ENCODE results near the gene NAA16. TPM values are rescaled to one million over a fixed set of nuclear protein-coding genes. Genes with fewer than 3 reads are reported as not detected.

The NAA16 gene
- total RNA-seq, 1 experiment from 2014 or later = 9.8 TPM

DNA sequence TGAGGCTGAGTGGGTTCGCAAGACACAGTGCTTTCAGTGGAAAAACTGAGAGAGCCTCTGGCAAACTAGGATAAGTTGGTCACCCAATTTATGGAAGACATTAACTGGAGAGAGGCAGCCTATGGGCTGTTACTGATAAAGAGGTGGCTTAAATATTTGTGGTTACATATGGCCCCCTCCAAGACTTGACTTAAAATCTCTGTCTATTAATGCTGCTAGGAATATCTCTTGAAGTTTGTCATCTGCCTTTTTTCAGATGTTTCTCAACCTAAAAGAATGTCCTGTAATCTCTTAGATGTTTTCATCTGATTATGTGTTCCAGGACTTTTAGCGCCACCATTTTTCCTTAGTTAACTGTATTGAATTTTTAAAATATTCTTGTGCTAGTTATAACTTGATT, 54.6 kb downstream of the NAA16 start:
- intact Hi-C loops (cut with micrococcal nuclease) = no loop called here
- Histone ChIP-seq H2AFZ (ENCODE audit: low read length) (no peak overlapping the region), H3F3A (ENCODE audit: low read length, unreplicated experiment) (no peaks in the 10 kb centered on the region), H4K20me1 (ENCODE audit: low read length) (no peaks in the 10 kb centered on the region), H3K4me3 (ENCODE audit: low read length) (no peak overlapping the region), H3K9ac (ENCODE audit: low read length) (no peak overlapping the region), H3K36me3 (ENCODE audit: low read depth, low read length) (peaks cover 35% of the 10 kb centered on the region), H3K79me2 (ENCODE audit: low read length) (no peaks in the 10 kb centered on the region), H3K27me3 (ENCODE audit: low read length) (no peaks in the 10 kb centered on the region), H3K4me2 (ENCODE audit: low read length) (no peak overlapping the region), H3K4me1 (ENCODE audit: insufficient read depth, low read length) (no peaks in the 10 kb centered on the region), H3K9me2 (replicated peaks; ENCODE audit: low read length) (no peaks in the 10 kb centered on the region), H3K27ac (ENCODE audit: low read length) (no peak overlapping the region), H3K9me3 (ENCODE audit: low read length) (no peaks in the 10 kb centered on the region)
- ATAC-seq = no peak
- BruUV-seq (replicated peaks) = no TSS peak
- CTCF ChIA-PET = no interaction called here
- TF ChIP-seq EZH2 (IDR thresholded peaks at IDR 0.05; ENCODE audit: low read length, unreplicated experiment) = no peak
- TF ChIP-seq, protein P1, sequence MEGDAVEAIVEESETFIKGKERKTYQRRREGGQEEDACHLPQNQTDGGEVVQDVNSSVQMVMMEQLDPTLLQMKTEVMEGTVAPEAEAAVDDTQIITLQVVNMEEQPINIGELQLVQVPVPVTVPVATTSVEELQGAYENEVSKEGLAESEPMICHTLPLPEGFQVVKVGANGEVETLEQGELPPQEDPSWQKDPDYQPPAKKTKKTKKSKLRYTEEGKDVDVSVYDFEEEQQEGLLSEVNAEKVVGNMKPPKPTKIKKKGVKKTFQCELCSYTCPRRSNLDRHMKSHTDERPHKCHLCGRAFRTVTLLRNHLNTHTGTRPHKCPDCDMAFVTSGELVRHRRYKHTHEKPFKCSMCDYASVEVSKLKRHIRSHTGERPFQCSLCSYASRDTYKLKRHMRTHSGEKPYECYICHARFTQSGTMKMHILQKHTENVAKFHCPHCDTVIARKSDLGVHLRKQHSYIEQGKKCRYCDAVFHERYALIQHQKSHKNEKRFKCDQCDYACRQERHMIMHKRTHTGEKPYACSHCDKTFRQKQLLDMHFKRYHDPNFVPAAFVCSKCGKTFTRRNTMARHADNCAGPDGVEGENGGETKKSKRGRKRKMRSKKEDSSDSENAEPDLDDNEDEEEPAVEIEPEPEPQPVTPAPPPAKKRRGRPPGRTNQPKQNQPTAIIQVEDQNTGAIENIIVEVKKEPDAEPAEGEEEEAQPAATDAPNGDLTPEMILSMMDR (conservative IDR thresholded peaks at IDR 0.05; ENCODE audit: low read depth, low read length) = no peak
- POLR2A ChIA-PET (ENCODE audit: unreplicated experiment) = no interaction called here
- no peak for DNase-seq

DNA sequence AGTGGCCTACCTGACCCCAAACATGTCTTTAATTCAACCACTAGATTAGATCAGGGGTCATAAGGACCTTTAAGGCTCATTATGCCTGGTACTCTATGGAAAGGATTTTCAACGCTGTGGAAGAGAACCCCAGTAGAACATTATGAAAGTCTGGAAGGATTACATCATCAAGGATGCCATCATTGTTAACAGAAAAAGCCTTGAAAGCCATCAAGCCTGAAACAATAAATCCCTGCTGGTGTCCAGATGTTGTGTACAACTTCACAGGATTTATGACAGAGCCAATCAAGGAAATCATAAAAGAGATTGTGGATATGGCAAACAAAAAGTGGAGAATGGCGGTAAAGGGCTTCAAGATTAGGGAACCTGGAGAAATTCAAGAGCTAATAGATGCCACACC, 59.7 kb downstream of the NAA16 start:
- CTCF ChIA-PET = no interaction called here
- Histone ChIP-seq H3K9ac (ENCODE audit: low read length) (no peak overlapping the region), H3K4me3 (ENCODE audit: low read length) (no peak overlapping the region), H3K79me2 (ENCODE audit: low read length) (no peaks in the 10 kb centered on the region), H3F3A (ENCODE audit: low read length, unreplicated experiment) (no peaks in the 10 kb centered on the region), H2AFZ (ENCODE audit: low read length) (no peak overlapping the region), H3K4me2 (ENCODE audit: low read length) (no peak overlapping the region), H3K4me1 (ENCODE audit: insufficient read depth, low read length) (no peaks in the 10 kb centered on the region), H4K20me1 (ENCODE audit: low read length) (no peaks in the 10 kb centered on the region), H3K27ac (ENCODE audit: low read length) (no peak overlapping the region), H3K36me3 (ENCODE audit: low read depth, low read length) (peaks cover 24% of the 10 kb centered on the region), H3K9me3 (ENCODE audit: low read length) (no peaks in the 10 kb centered on the region), H3K9me2 (replicated peaks; ENCODE audit: low read length) (no peaks in the 10 kb centered on the region), H3K27me3 (ENCODE audit: low read length) (no peaks in the 10 kb centered on the region)
- no peak for TF ChIP-seq EZH2 (IDR thresholded peaks at IDR 0.05; ENCODE audit: low read length, unreplicated experiment)
- TF ChIP-seq, protein P1 (conservative IDR thresholded peaks at IDR 0.05; ENCODE audit: low read depth, low read length) = no peak
- TF ChIP-seq EZH2phosphoT487 (IDR thresholded peaks at IDR 0.05; ENCODE audit: borderline replicate concordance, low read length) = no peak
- POLR2A ChIA-PET (ENCODE audit: unreplicated experiment) = no interaction called here
- DNase-seq (no peak), ATAC-seq (no peak)
- intact Hi-C loops (cut with micrococcal nuclease) = no loop called here
- no TSS peak for BruUV-seq (replicated peaks)

DNA sequence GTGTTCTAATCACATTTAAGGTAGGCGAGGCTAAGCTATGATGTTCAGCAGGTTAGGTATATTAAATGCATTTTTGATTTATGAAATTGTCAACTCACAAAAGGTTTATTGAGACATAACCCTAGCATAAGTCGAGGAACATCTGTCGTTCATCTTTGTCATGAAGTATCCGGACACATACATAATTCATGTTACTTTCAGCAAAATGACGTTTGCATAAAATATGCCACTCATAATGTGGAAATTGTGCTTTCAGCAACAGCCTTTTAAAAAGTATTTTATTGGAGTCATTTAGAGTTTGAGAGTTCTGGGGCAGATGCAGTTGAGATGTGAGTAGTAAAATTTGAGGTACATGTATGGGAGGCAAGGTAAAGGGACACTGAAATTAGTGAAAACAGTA, 66.4 kb downstream of the NAA16 start:
- no peak overlapping the region for H3K4me2 ChIP-seq (ENCODE audit: low read length)
- no peak overlapping the region for H3K27ac ChIP-seq (ENCODE audit: low read length)
- H3K4me3 ChIP-seq (ENCODE audit: low read length) = no peak overlapping the region
- intact Hi-C loops (cut with micrococcal nuclease) = no loop called here
- ChIA-PET POLR2A (ENCODE audit: unreplicated experiment) (no interaction called here), CTCF (no interaction called here)
- no peaks in the 10 kb centered on the region for H3K4me1 ChIP-seq (ENCODE audit: insufficient read depth, low read length)
- TF ChIP-seq, protein P1 (conservative IDR thresholded peaks at IDR 0.05; ENCODE audit: low read depth, low read length) = no peak
- TF ChIP-seq EZH2 (IDR thresholded peaks at IDR 0.05; ENCODE audit: low read length, unreplicated experiment) (no peak), EZH2phosphoT487 (IDR thresholded peaks at IDR 0.05; ENCODE audit: borderline replicate concordance, low read length) (no peak)
- ATAC-seq (no peak), DNase-seq (no peak)
- BruUV-seq (replicated peaks) = no TSS peak
- H3K27me3 ChIP-seq (ENCODE audit: low read length) = no peaks in the 10 kb centered on the region
- H3K9me3 ChIP-seq (ENCODE audit: low read length) = no peaks in the 10 kb centered on the region
- no peaks in the 10 kb centered on the region for H3K79me2 ChIP-seq (ENCODE audit: low read length)
- H3F3A ChIP-seq (ENCODE audit: low read length, unreplicated experiment) = no peaks in the 10 kb centered on the region
- H3K36me3 ChIP-seq (ENCODE audit: low read depth, low read length) = no peaks in the 10 kb centered on the region; the same call in 1 of the 2 replicates
- no peaks in the 10 kb centered on the region for H4K20me1 ChIP-seq (ENCODE audit: low read length)
- no peak overlapping the region for H3K9ac ChIP-seq (ENCODE audit: low read length)
- no peaks in the 10 kb centered on the region for H3K9me2 ChIP-seq (replicated peaks; ENCODE audit: low read length)
- no peak overlapping the region for H2AFZ ChIP-seq (ENCODE audit: low read length)
